Central memory CD8-positive, alpha-beta T cell (primary cell): Measurements from ENCODE around the gene CYGB.
"Not testable (repeated sequence)": the region's sequence is repeated elsewhere in the genome, so short reads cannot be mapped to it uniquely, and the experiment has no call there.

Experiments used
- ATAC-seq: fragments of 150-1000 bp; cut with Tn5 transposase; replicated peaks from 2 replicates; pipeline ENCODE4 v1.10.0; 2022; ENCODE audit warnings: mild to moderate bottlenecking, moderate FRiP score, moderate number of reproducible peaks; ENCODE audit not compliant: poor library complexity, severe bottlenecking; ENCODE audit errors: extremely low read depth
- DNase-seq, 2 donors: peaks; one replicate each; pipeline ENCODE4 v3.0.0; 2021; ENCODE audit warnings: low spot score in 2 of 2
- H3K27ac Mint-ChIP-seq: one replicate; pipeline ENCODE4 v1.8.0; 2022; ENCODE audit warnings: low read depth, mild to moderate bottlenecking, moderate library complexity, mixed read lengths
- H3K27me3 Mint-ChIP-seq: one replicate; pipeline ENCODE4 v1.8.0; 2022; ENCODE audit warnings: mixed read lengths
- H3K36me3 Mint-ChIP-seq: one replicate; pipeline ENCODE4 v1.8.0; 2022; ENCODE audit warnings: mild to moderate bottlenecking, moderate library complexity, mixed read lengths; ENCODE audit not compliant: insufficient read depth
- H3K4me1 Mint-ChIP-seq: one replicate; pipeline ENCODE4 v1.8.0; 2022; ENCODE audit warnings: mixed read lengths
- H3K4me3 Mint-ChIP-seq: one replicate; pipeline ENCODE4 v1.8.0; 2022; ENCODE audit warnings: mild to moderate bottlenecking, moderate library complexity, mixed read lengths
- H3K9me3 Mint-ChIP-seq: one replicate; pipeline ENCODE4 v1.8.0; 2022; ENCODE audit warnings: mixed read lengths

The CYGB gene

GRCh38 chr17:76536511-76537287 lies 810 bp downstream of the CYGB start:
- H3K27ac Mint-ChIP-seq = no peak overlapping the region
- H3K4me3 Mint-ChIP-seq = no peak overlapping the region
- H3K9me3 Mint-ChIP-seq = no peaks in the 10 kb centered on the region
- H3K36me3 Mint-ChIP-seq = no peaks in the 10 kb centered on the region
- ATAC-seq (no peak), DNase-seq (no peak)
- peaks cover 48% of the 10 kb centered on the region for H3K27me3 Mint-ChIP-seq
- H3K4me1 Mint-ChIP-seq = no peaks in the 10 kb centered on the region

DNA sequence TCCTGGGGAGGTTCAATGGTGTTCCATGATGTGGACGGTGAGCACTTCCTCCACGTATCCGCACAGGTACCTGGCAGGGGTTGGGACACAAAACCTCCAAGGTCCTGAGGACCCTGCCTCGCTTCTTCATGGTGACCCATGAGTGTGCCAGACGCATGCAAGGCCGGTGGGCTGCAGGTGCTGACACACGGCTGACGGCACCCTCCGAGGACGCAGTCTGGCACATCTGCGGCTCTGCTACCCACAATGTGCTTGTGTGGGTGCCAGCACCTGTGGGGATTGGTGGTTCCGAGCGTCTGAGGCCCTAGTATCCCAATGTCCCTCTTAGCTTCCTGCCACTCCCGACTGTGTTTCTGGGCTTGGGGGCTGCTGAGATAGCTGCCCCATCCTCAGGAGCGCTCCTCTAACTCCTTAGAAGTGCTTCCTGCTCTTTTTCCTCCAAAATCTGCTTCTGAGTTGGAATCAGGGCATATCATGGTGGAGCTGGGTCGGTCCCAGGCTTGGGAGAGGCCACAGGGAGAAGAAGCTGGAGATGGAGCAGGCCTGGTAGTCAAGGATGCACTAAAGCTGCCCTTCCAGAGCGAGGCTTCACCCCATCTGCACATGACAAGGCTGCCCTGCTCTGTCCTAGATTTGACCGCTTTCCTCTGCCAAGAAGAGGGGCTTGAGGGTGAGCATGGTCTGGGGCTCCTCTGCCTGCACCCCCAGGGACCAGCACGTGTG lies 1.6 kb downstream of the CYGB start:
- H3K27ac Mint-ChIP-seq = no peak overlapping the region
- no peak for DNase-seq
- no peak for ATAC-seq
- peaks cover 42% of the 10 kb centered on the region for H3K27me3 Mint-ChIP-seq
- no peaks in the 10 kb centered on the region for H3K4me1 Mint-ChIP-seq
- no peaks in the 10 kb centered on the region for H3K9me3 Mint-ChIP-seq
- no peaks in the 10 kb centered on the region for H3K36me3 Mint-ChIP-seq
- no peak overlapping the region for H3K4me3 Mint-ChIP-seq

DNA sequence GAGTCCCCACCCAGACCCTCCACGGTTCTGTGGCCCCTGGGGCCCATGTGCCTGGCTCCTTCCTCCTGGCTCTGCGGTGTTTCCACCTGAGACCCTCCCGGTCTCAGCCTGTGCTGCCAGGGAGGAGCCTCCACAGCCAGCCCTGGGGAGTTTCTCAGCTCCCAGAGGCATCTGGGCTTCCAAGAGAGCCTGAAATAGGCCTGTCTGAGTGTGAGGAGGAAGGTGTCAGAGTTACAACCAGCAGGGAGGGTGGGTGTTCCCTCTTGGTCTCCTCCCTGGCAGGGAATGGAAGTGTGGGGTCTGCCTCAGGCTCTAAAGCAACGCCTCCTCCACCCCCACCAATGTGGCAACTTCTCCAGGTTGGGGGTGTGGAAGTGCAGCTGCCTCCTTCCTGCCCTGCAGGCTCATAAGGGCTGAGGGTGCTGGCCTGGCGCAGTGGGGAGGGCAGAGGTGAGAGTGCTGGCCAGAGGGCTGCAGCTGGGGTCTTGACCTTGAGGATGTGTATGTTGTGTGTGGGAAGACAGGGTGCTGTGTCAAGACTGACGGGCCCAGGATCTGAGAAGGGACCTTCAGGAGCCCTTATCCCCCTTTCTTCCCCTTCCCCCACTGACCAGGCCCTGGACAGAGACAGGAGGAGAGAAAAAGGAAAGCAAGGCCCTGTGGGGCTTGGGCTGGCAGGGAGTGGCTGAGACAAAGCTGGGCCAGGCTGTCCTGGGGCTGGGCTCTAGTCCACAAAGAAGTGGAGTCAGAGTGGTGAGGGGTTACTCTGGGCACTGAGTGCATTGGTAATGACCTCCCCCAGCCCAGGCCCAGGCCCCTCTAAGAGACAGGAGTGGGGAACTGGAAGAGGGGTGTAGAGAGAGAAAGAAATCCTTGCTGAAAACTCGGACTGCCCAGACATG lies 2.4 kb downstream of the CYGB start:
- Mint-ChIP-seq H3K36me3 (no peaks in the 10 kb centered on the region), H3K27ac (no peak overlapping the region), H3K9me3 (no peaks in the 10 kb centered on the region), H3K27me3 (peaks cover 42% of the 10 kb centered on the region), H3K4me3 (no peak overlapping the region), H3K4me1 (no peaks in the 10 kb centered on the region)
- ATAC-seq = no peak
- no peak for DNase-seq

DNA sequence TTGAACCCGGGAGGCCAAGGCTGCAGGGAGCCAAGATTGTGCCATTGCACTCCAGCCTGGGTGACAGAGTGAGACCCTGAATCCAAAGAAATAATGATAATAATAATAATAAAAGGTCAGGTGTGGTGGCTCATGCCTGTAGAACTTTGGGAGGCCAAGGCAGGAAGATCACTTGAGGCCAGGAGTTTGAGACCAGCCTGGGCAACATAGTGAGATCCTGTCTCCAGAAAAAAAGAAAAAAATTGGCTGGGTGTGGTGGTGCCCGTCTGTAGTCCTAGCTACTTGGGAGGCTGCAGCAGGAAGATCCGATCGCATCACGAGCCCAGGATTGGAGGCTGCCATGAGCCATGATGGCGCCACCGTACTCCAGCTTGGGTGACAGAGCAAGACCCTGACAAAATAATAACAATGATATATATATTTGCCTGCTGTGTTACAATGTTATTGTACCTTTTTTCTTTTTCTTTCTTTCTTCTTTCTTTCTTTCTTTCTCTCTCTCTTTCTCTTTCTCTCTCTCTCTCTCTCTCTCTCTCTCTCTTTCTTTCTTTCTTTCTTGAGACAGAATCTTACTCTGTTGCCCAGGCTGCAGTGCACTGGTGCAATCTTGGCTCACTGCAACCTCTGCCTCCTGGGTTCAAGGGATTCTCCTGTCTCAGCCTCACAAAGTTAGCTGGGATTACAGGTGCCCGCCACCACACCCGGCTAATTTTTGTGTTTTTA lies 3.7 kb downstream of the CYGB start:
- not testable (repeated sequence) for H3K36me3 Mint-ChIP-seq, ATAC-seq, DNase-seq, H3K4me1 Mint-ChIP-seq, H3K27ac Mint-ChIP-seq, H3K4me3 Mint-ChIP-seq, H3K9me3 Mint-ChIP-seq
- peaks cover 30% of the 10 kb centered on the region for H3K27me3 Mint-ChIP-seq

DNA sequence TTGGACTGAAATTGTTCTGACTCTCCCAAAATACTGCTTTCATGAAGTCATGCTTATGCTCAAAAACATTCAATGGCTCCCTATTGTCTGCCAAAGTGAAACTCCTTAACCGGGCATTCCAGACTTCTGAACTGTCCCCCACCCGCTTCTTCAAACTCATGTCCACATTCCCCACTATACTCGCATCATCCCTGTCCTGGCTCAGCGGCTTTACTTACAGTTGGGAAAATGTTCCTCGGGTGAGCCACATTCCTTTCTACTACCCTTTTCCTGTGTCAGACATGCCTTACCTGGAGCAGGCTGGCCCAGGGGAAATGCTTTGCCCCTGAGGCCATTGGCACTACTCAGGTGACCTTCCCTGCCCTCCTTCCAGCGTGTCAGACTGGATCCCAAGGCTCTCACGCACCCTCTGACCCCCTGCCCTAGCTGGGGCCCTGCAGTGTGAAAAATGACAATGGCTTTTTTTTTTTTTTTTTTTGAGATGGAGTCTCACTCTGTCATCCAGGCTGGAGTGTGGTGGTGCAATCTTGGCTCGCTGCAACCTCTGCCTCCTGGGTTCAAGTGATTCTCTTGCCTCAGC lies 5.3 kb downstream of the CYGB start:
- Mint-ChIP-seq H3K4me3 (no peak overlapping the region), H3K9me3 (no peaks in the 10 kb centered on the region), H3K4me1 (peaks cover 10% of the 10 kb centered on the region), H3K36me3 (peaks cover 1% of the 10 kb centered on the region), H3K27ac (no peak overlapping the region), H3K27me3 (peaks cover 26% of the 10 kb centered on the region)
- DNase-seq (no peak), ATAC-seq (no peak)

- H3K27me3 Mint-ChIP-seq = peaks cover 20% of the 10 kb centered on the region
- H3K36me3 Mint-ChIP-seq = peaks cover 2% of the 10 kb centered on the region
- no peaks in the 10 kb centered on the region for H3K9me3 Mint-ChIP-seq
- no peak for DNase-seq
- no peak overlapping the region for H3K27ac Mint-ChIP-seq
- no peak overlapping the region for H3K4me3 Mint-ChIP-seq
- no peak for ATAC-seq
- peaks cover 13% of the 10 kb centered on the region for H3K4me1 Mint-ChIP-seq
These were observed 5.9 kb downstream of the CYGB start for GRCh38 chr17:76531486-76532038.

DNA sequence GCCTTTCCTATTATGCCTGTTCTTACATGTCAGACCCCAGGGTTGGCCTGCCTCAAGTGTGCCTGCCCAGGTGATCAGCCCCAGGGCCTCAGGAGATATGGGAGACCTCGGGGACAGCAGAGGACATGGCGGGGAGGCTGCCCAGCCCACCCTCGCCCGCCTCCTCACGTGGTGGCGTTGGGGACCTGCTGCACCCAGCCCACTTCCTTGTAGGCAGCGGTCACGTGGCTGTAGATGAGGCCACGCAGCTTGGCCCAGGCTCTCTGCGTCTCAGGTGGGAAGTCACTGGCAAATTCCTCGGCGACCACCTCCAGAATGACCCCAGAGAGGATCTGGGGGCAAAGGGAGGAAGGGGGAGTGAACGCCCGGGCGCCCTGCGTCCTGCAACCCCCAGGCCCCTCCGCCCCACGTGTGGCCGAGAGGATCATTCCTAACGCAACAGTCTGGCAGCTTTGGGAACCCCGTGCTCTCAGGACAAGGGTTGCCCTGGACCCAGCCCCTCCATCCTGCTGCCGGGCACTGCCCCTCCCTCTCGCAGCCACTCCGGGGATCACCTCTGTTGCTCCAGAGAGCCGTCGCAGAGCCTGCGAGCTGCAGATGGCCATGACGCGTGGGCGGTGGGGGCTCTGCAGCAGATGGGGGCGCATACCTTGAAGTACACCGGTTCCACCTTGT lies 6.6 kb downstream of the CYGB start:
- Mint-ChIP-seq H3K4me1 (peaks cover 13% of the 10 kb centered on the region), H3K4me3 (no peak overlapping the region), H3K27me3 (peaks cover 14% of the 10 kb centered on the region), H3K27ac (no peak overlapping the region), H3K9me3 (no peaks in the 10 kb centered on the region), H3K36me3 (peaks cover 2% of the 10 kb centered on the region)
- ATAC-seq (no peak), DNase-seq (no peak)

DNA sequence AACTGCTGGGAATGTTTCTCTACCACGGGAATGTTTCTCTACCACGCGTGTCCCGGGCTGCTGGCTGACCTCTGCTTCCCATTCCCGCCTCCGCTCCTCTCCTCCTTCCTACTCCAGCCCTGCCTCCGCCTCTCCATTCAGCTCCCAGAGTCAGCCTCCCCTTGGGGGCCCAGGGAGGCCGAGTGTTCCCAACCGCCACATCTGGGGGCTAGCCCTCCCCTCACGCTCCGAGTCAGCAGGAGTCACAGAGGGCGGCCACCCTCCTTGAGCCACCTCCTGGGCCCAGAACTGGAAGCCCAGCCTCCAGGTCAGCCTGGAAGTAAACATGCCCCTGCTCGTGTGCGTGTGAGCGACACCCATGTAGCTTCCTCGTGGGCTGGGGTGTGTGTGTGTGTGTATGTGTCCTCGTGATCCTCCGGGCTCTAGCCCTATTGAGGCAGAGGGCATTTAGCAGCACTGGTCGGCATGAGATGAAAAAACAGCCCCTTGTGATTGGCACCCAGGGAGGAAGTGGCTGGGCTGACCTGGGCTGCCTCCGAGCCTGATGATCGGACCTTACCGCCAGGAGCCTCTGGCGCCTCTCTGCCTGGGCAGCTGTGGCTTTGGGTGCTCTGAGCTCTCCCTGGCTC lies 7.3 kb downstream of the CYGB start:
- no peak overlapping the region for H3K27ac Mint-ChIP-seq
- no peaks in the 10 kb centered on the region for H3K9me3 Mint-ChIP-seq
- no peak overlapping the region for H3K4me3 Mint-ChIP-seq
- ATAC-seq (no peak), DNase-seq (no peak)
- peaks cover 2% of the 10 kb centered on the region for H3K36me3 Mint-ChIP-seq
- H3K27me3 Mint-ChIP-seq = peaks cover 7% of the 10 kb centered on the region
- peaks cover 13% of the 10 kb centered on the region for H3K4me1 Mint-ChIP-seq

DNA sequence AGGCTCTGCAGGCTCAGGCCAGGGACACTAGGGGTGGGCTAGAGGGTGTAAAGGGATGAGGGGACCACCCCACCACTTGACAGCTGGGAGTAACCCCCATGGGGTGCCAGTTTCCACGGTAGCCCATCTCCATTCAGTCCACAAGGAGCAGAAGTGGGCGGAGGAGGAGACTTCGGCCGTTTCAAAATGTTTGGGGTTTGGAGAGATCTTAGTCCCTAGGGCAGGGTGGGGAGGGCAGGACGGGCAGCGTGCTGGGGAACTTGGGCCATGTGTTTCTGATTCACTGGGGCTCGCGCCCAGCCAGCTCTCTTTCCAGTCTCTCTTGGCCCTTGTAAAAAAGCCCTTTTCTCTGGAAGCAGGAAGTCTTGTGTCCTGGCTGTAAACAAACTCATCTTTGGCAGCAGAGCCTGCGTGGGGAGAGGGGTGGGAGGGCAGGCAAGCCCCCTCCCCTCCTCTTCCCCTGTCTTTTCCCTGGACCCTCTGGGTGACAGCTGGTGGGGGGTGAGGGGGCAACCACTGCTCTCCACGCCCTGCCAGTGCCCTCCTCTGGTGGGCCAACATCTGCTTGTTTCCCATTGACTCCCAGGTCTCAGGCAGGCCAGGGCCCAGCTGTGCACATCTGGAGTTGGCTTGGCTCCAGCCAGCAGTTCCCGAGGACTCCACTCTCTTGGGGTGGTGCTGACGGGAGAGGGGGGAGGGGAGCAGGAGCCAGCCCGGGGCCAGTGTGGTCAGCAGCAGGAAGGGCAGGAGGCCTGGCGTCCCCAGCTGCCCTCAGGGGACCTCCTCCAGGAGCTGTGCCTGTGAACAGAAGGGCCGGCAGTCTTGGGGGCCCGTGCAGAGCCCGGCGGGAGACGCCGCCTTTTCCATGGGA lies 8.1 kb downstream of the CYGB start:
- no peak overlapping the region for H3K27ac Mint-ChIP-seq
- H3K36me3 Mint-ChIP-seq = peaks cover 2% of the 10 kb centered on the region
- H3K27me3 Mint-ChIP-seq = no peaks in the 10 kb centered on the region
- ATAC-seq (no peak), DNase-seq (no peak)
- H3K4me1 Mint-ChIP-seq = peaks cover 17% of the 10 kb centered on the region
- no peaks in the 10 kb centered on the region for H3K9me3 Mint-ChIP-seq
- no peak overlapping the region for H3K4me3 Mint-ChIP-seq

- peak overlapping the region; percentile 49 for H3K27ac Mint-ChIP-seq
- H3K36me3 Mint-ChIP-seq = peaks cover 2% of the 10 kb centered on the region
- H3K4me1 Mint-ChIP-seq = peaks cover 19% of the 10 kb centered on the region
- no peak for ATAC-seq
- no peaks in the 10 kb centered on the region for H3K27me3 Mint-ChIP-seq
- no peak overlapping the region for H3K4me3 Mint-ChIP-seq
- DNase-seq = no peak
- no peaks in the 10 kb centered on the region for H3K9me3 Mint-ChIP-seq
These were observed 8.8 kb downstream of the CYGB start for GRCh38 chr17:76528528-76529223.
